ENCODE measurements around the gene ZBTB40.

GRCh38 chr1:22508991-22509390 lies 57.3 kb downstream of the ZBTB40 start:
- TF ChIP-seq NFYB (IDR thresholded peaks at IDR 0.05; ENCODE audit: insufficient read depth, low read depth, low read length) (no peak), ATF2 (IDR thresholded peaks at IDR 0.05; ENCODE audit: low read length) (no peak), CTCF (IDR thresholded peaks at IDR 0.05 in 2 of 3, conservative IDR thresholded peaks at IDR 0.05 in 1 of 3; ENCODE audit: control insufficient read depth in 2 of 3, extremely low read depth in 1 of 3, insufficient read depth in 1 of 3, low read depth in 3 of 3, low read length in 3 of 3) (no peak), POLR2AphosphoS5 (IDR thresholded peaks at IDR 0.05; ENCODE audit: low read length) (no peak)

All from GM12878 (cell line).